ENCODE measurements around the gene TECR.

The TECR gene

DNA sequence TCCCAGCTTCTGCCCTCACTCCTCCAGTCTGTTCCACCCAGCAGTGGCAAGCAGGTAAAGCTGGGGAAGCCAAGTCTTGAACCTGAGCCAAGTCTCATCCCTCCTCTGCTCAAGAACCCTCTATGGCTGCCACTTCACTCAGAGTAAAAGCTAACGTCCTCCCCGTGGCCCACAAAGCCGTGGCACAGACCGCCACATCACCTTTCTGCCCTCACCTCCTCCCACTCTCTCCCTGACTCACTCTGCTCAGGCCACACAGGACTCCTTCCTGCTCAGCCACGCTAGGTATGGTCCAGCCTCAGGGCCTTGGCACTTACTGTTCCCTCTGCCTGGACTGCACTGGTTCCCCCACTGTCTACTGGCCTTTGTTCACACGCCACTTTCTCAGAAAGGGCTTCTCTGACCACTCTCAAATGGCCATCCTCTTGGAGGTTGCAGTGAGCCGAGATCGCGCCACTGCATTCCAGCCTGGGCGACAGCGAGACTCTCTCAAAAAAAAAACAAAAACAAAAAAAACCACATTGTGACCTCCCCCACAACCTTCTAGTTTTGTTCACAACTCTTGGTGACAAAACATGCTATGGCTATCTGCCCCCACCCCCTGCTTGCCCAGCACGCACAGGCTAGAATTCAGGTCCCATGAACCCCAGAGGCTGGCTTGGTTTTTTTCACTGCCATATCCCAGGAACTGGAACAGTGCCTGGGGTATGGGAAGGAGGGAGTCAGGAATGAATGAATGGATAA, 26.7 kb downstream of the TECR start:
- DNase-seq (ENCODE audit: low read depth): no peak
- H3K4me3 ChIP-seq (ENCODE audit: low read depth, low read length): no peak overlapping the region
- TF ChIP-seq CTCF (IDR thresholded peaks at IDR 0.05; ENCODE audit: control insufficient read depth, extremely low read depth, insufficient read depth): no peak

DNA sequence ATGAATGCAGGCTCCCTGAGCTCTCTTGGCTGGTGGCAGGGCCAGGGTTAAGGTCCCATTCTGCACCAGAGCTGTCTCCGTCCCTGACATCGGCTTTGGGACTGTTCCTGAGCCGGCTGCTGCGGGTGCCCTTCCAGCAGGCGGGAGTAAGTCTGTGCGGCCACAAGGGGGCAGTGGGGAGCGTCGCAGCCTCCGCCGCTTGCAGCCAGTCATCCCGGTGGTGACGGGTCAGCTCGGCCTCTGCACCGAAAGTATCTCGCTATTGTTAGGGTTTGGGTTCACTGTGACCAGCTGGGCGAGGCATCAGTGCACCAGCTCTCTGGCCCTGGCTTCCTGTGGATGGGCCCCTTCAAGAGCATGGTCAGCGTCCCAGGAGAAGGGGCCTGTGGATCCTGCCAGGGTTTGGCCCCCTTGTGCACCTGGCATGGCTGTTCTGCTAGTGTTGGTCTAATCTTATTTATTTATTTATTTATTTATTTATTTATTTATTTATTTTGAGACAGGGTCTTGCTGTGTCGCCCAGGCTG, 27.3 kb downstream of the TECR start:
- no peak for DNase-seq (ENCODE audit: low read depth)
- H3K4me3 ChIP-seq (ENCODE audit: low read depth, low read length): no peak overlapping the region
- peak; percentile 96 for TF ChIP-seq CTCF (IDR thresholded peaks at IDR 0.05; ENCODE audit: control insufficient read depth, extremely low read depth, insufficient read depth)

DNA sequence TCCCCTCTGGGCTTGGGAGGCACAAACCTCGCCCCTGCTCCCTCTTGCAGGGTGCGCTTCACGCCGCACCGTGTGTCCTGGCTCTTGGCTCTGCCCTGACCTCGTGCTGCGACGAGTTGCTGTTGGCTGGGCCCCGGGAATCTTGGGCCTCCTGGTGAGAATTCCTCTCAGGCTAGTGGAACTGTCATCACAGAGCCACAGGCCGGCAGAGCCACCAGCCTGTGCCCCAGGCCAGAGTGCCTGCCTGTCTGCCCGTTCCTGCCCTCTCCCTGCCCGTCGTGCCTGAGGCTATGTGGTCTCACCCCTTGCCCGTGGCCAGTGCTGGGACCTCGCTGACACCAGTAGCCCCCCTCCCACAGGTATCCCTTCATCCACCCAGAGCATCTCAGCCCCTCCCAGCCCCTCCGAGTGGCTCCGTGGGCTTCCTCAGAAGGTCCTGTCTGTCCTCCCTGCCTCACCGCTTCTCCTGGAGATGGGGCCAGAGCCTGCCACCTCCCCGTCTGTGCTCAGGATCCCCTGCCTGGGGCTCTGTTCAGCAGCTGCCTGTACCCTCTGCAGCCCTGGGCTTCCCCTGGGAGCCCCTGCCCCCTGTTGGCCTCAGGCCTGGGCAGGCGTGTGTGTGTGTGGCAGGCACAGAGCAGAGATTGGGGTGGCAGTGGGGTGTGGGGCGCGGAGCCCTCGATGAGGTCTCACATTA, 29.1 kb downstream of the TECR start:
- no peak for DNase-seq (ENCODE audit: low read depth)
- no peak overlapping the region for H3K4me3 ChIP-seq (ENCODE audit: low read depth, low read length)
- TF ChIP-seq CTCF (IDR thresholded peaks at IDR 0.05; ENCODE audit: control insufficient read depth, extremely low read depth, insufficient read depth): no peak

GRCh38 chr19:14559916-14560775, 30.8 kb downstream of the TECR start:
- DNase-seq (ENCODE audit: low read depth): no peak
- no peak for TF ChIP-seq CTCF (IDR thresholded peaks at IDR 0.05; ENCODE audit: control insufficient read depth, extremely low read depth, insufficient read depth)
- no peak overlapping the region for H3K4me3 ChIP-seq (ENCODE audit: low read depth, low read length)

GRCh38 chr19:14560776-14561108, 31.3 kb downstream of the TECR start:
- H3K4me3 ChIP-seq (ENCODE audit: low read depth, low read length): no peak overlapping the region
- TF ChIP-seq CTCF (IDR thresholded peaks at IDR 0.05; ENCODE audit: control insufficient read depth, extremely low read depth, insufficient read depth): no peak
- no peak for DNase-seq (ENCODE audit: low read depth)

DNA sequence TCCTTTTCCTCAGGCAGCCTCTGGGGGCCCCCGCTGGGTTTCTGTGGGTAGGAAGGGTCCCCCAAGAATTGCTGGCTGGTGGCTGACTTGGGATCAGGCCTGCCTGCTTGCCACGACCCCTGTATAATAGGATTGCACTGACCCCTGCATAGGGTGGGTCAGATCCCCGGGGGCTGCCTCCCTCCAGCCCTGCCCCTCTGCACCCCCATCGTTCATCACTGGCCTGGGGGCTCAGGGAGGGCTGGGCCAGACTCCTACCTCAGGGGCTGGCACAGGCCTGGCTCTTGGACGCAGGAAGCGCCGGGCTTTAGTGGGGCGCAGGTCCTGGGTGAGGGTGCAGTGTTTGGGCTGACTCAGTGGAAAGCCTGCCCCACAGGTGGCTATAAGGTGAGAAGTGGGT, 31.9 kb downstream of the TECR start:
- H3K4me3 ChIP-seq (ENCODE audit: low read depth, low read length): no peak overlapping the region
- TF ChIP-seq CTCF (IDR thresholded peaks at IDR 0.05; ENCODE audit: control insufficient read depth, extremely low read depth, insufficient read depth): no peak
- DNase-seq (ENCODE audit: low read depth): no peak

Data from LNCaP clone FGC (cell line).